ENCODE results near the gene MRM2. TPM values are rescaled to one million over a fixed set of nuclear protein-coding genes. Genes with fewer than 3 reads are reported as not detected.

Gene MRM2
- 28.0 and 32.2 TPM in 2 replicates for total RNA-seq (2014; rRNA removed; shearing (Covaris generic); ENCODE audit: low replicate concordance)

DNA sequence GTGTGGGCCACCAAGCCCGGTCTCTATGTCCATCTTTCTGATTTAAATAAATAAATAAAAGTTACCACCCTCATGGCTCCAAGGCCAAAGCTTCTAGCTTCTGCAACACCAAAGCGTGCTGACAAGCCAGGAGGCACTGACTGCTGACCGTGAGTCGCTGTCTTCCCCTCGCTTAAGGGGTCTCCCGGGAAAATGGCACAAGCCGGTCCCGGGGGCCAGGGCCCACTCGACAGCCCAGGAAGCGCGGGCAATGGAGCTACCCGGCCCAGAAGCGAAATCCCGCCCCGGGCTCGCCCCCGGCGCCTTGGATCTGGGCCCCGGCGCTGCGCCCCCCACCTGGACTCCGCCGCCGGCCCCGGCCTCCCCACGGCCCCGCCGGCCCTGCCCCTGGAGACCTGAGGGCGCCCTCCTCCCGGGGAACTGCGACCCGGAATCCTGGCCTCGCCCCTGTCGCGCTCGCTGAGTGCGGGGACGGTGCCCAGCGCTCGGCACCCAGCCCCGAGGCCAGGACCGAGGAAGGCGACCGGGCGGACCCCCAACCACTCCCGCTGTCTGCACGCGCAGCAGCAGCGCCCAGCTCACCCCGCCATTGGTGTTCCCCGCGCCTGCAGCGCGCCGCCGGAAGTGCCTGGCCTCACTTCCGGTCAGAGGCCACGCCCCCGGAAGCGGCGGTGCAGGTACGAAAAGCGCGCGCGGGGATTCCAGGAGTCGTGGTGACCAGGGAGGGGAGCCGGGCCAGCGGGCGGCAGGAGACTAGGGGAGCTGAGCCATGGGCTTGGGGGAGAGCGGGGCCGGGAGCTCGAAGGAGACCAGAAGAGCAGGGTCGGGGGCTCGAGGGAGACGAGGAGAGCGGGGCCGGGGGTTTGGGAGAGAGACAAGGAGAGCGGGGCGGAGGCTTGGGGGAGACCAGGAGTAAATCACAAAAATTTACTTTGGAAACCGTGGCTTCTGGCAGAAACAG lies at the start of gene MRM2, which contains the start of gene NUDT1:
MRM2 (minus strand) TSS at position 626 of the 961 bp plus-strand sequence; CDS start at position 590, 36 bp downstream.
NUDT1 (plus strand) TSS at position 647 of the 961 bp plus-strand sequence. CDS start 2,349 bp downstream, outside the sequence.
- no peaks in the 10 kb centered on the region for H3K27me3 ChIP-seq
- peak; percentile 83 for DNase-seq
- peak within 1 kb of the TSS; percentile 68 for H3K4me3 ChIP-seq
- peaks cover 34% of the 10 kb centered on the region for H3K36me3 ChIP-seq
- H3K9me3 ChIP-seq = no peaks in the 10 kb centered on the region

DNA sequence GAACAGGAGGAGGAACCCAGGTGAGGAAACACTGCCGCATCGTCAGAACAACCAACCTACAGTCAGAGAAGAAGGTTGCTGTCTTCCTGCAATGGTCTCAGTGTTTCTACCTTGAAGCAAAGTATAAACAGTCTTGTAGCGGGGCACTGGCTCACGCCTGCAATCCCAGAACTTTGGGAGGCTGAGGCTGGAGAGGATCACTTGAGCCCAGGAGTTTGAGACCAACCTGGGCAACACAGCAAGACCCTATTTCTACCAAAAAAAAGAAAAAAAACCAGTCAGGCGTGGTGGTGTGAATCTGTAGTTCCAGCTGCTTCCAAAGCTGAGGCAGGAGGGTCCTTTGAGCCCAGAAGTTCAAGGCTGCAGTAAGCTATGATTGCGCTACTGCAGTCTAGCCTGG lies 48.9 kb upstream of the MRM2 start:
- Histone ChIP-seq H3K4me3 (no peak overlapping the region), H3K27me3 (no peaks in the 10 kb centered on the region)
- DNase-seq = no peak

DNA sequence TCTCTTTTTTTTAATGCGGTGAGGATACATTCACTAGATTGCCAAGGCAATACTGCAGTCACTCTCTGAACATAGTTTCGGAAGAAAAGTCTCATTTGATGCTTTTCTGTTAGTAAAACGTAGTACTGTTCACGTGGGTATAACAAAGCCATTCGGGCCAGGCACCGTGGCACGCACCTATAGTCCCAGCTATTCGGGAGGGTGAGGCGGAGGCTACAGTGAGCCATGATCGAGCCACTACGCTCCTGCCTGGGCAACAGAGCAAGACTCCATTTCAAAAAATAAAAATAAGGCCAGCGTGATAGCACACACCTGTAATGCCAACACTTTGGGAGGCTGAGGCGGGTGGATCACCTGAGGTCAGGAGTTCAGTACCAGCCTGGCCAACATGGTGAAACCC lies 47.6 kb upstream of the MRM2 start:
- no peaks in the 10 kb centered on the region for H3K36me3 ChIP-seq
- no peak overlapping the region for H3K4me3 ChIP-seq
- no peak for DNase-seq
- no peaks in the 10 kb centered on the region for H3K27me3 ChIP-seq
- H3K9me3 ChIP-seq = no peaks in the 10 kb centered on the region

More for the DNA sequence above, 48.9 kb upstream of the MRM2 start:
- Histone ChIP-seq H3K36me3 (no peaks in the 10 kb centered on the region), H3K9me3 (no peaks in the 10 kb centered on the region)

DNA sequence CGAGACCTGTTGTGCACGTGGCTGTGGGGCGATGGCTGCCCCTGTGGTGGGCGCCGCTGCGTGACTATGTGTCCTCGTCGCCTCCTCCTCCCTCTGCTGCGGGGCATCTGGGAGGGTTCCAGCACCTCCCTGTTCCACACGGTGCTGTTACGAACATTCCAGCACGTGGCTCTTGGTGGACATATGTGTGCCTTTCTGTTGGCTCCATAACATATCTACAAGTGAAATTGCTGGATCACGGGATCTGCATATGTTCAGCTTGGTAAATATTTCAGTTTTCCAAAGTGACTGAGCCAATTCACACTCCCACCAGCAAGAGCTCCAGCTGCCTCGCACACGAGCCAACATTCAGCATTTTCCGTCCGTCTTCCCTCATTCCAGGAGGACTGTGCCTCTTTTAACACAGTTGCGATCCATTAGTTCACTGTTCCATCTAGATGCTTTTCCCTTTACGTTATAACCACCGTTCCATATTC lies 47.1 kb upstream of the MRM2 start:
- no peak for DNase-seq
- no peaks in the 10 kb centered on the region for H3K27me3 ChIP-seq
- no peaks in the 10 kb centered on the region for H3K36me3 ChIP-seq
- H3K4me3 ChIP-seq = no peak overlapping the region
- no peaks in the 10 kb centered on the region for H3K9me3 ChIP-seq

DNA sequence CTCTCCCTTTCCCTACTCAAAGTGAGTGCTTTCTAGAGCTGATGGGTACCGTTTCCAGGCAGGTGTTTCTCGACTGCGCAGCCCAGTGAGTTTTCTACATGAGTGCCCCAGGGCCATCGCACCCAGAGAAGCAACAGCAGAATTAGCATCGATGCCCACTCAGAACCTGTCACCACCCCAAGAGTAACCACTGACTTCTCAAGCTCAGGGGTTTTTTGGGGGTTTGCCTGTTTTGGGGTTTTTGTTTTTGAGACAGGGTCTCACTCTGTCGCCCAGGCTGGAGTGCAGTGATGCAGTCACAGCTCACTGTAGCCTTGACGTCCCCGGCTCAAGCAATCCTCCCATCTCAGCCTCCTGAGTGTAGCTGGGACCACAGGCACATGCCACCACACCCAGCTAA lies 46.5 kb upstream of the MRM2 start:
- H3K36me3 ChIP-seq = no peaks in the 10 kb centered on the region
- no peak overlapping the region for H3K4me3 ChIP-seq
- no peaks in the 10 kb centered on the region for H3K9me3 ChIP-seq
- H3K27me3 ChIP-seq = no peaks in the 10 kb centered on the region
- no peak for DNase-seq

DNA sequence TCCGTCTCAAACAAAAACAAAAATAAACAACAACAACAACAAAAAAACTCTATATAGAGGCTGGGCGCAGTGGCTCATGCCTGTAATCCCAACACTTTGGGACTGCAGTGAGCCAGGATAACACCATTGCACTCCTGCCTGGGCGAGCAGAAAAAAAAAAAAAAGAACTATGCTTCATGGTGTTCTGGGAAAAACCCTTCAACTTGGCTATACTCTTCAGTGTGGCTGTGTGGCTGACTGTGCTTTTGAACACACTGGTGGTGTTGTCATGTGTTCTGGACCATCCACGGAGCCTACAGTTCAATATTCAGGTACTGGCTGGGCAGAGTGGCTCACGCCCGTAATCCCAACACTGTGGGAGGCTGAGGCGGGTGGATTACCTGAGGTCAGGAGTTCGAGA lies 45.7 kb upstream of the MRM2 start:
- Histone ChIP-seq H3K4me3 (no peak overlapping the region), H3K27me3 (no peaks in the 10 kb centered on the region), H3K9me3 (no peaks in the 10 kb centered on the region), H3K36me3 (no peaks in the 10 kb centered on the region)
- no peak for DNase-seq

DNA sequence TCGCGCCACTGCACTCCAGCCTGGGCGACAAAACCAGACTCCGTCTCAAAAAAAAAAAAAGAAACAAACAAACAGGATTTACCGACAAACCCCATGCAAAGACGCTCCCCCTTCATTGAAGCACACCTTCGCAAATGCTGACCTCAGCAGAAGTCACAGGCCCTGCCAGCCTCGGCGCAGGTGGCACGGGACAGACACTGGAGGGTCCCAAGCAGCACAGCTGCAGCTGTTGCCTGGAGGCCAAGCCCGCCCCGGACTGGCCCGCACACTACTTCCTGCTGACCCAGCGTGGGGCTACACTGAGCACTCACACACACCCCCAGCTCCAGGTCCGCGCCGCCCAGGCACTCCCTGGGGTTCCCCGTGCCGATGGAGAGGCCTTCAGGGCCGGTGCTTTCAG lies 41.1 kb upstream of the MRM2 start:
- no peak for DNase-seq
- Histone ChIP-seq H3K27me3 (no peaks in the 10 kb centered on the region), H3K4me3 (no peak overlapping the region), H3K36me3 (no peaks in the 10 kb centered on the region), H3K9me3 (no peaks in the 10 kb centered on the region)

DNA sequence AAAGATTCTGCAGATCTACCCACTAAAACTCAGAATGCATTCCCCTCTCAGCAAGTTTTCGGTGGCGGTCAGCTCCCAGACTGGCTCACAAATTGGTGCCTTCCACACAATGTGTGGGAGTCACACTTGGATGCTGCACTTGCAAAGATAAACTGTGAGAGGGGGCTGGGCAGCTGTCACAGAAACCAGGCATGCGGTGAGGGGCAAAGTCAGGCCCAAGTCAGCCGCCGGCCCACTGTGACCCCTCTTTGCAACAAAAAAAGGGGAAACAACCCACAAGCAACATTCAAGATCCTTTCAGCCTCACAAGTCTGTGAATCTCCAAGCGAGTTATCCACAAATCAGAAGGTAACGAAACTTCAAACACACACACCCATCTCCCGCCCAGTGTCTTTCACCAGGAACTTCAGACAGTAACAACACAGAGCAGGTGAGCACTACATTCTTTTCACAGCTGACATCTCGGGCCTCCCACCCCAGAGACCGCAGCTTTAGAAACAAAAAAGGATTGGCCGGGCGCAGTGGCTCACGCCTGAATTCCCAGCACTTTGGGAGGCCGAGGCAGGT lies 40.3 kb upstream of the MRM2 start:
- no peak for DNase-seq

DNA sequence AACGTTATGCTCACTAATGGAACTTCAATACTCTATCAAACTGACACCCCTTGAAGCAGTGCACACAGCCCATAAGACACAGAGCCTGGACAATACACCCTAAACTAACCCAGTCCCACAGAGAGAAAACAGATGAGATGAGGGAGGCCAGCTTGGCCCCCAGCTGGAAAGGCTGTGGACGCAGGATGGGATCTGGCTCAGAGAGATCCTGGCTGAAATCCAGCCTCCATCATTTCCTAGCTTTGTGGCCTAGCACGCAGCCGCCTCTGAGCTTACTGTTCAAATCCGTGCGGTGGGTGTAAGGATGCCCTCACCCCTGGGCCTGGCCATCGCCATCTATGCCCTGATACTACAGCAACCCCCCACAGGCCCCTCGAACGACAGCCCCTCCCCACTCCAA lies 39.5 kb upstream of the MRM2 start:
- Histone ChIP-seq H3K9me3 (no peaks in the 10 kb centered on the region), H3K4me3 (no peak overlapping the region), H3K27me3 (no peaks in the 10 kb centered on the region), H3K36me3 (no peaks in the 10 kb centered on the region)
- no peak for DNase-seq

More for the DNA sequence above, 40.3 kb upstream of the MRM2 start:
- H3K27me3 ChIP-seq = no peaks in the 10 kb centered on the region
- H3K4me3 ChIP-seq = no peak overlapping the region
- H3K9me3 ChIP-seq = no peaks in the 10 kb centered on the region
- H3K36me3 ChIP-seq = no peaks in the 10 kb centered on the region

DNA sequence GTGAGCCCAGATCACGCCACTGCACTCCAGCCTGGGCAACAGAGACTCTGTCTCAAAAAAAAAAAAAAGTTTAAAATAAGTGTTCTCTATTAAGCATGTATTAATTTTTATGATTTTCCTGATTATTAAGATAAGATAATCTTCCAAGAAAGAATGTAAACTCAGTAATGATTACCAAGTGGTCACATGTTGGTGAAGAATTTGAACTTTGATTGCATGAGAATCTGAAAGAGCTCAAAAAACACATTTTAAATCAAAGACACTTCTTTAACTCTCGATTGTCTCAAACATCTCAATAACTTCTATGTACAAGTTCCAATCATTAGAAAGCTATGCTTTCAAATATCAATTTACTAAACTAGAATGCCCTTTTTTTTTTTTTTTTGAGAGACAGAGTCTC lies 38.4 kb upstream of the MRM2 start:
- Histone ChIP-seq H3K27me3 (no peaks in the 10 kb centered on the region), H3K36me3 (no peaks in the 10 kb centered on the region), H3K4me3 (no peak overlapping the region), H3K9me3 (no peaks in the 10 kb centered on the region)
- no peak for DNase-seq

DNA sequence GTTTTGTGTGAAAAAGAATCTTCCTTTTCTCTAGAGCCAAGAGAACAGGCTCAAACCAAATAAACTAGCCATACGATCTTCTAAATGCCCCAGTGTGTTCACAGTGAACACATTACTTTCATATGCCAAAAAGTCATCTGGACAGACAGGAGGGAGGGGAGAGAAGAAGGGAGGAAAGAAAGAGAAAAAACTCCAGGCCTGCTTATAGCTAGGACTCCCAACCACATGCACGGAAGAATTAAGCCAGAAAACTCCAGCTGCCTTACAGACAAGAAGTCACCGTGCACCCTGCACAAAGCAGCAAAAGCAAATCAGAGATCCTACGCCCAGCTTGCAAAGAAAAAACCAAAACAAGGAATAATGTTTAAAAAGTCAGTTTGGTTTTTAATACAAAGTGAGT lies 37.9 kb upstream of the MRM2 start:
- H3K27me3 ChIP-seq = no peaks in the 10 kb centered on the region
- H3K4me3 ChIP-seq = no peak overlapping the region
- no peaks in the 10 kb centered on the region for H3K36me3 ChIP-seq
- H3K9me3 ChIP-seq = no peaks in the 10 kb centered on the region
- DNase-seq = no peak

DNA sequence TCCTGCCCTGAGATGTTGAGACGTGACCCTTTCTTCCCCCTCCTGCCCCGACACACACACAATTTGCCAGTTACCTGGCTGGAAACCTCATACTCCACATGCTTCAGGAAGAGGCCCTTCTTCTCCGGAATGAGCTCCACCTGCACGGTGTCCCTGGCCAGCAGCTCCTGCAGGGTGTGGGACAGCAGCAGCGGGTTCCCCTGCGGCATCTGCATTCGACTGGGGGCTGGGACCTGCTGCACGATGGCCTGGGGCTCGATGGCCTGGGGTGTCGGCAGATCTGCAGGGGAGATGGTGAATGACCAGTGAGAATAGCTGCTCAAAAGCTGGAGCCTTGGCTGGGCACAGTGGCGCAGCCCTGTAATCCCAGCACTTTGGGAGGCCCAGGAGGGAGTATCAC lies 36.0 kb upstream of the MRM2 start:
- Histone ChIP-seq H3K4me3 (no peak overlapping the region), H3K36me3 (no peaks in the 10 kb centered on the region), H3K9me3 (no peaks in the 10 kb centered on the region), H3K27me3 (no peaks in the 10 kb centered on the region)
- no peak for DNase-seq

DNA sequence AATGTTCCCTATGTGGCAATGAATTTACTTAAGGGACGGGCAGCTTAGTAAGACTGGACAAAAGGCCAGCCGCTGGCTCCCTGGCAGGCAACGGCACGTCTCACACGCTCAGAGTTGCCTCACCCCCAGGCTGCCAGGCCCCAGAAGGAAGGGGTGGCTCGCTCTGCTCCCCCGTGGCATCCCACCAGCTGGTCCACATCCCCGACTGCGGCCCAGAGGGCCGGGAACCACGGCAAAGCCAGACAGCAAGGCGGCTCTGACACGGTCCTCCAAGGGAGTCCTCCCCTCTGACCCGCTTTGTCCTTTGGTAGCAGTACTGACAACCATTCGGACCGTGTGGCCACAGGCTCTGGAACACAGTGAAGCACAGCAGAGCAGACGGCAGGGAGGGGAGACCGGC lies 34.1 kb upstream of the MRM2 start:
- no peak overlapping the region for H3K4me3 ChIP-seq
- no peaks in the 10 kb centered on the region for H3K9me3 ChIP-seq

DNA sequence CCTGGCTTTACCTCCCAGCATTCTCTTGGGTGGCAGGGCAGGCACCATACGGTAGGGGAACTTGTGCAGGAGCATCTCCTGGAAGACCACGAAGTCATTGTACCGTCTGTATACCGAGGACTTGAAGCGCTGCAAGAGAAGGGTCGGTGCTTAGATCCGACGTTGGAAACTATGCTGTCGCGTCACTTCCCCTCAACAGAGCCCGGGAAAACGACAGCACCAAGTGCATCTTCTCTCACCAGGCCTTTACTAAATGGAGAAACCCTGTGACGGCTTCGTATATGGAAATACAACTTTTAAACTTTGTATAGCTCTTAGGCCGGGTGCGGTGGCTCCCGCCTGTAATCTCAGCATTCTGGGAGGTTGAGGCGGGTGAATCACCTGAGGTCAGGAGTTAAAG lies 33.1 kb upstream of the MRM2 start:
- H3K27me3 ChIP-seq = no peaks in the 10 kb centered on the region
- no peaks in the 10 kb centered on the region for H3K36me3 ChIP-seq
- H3K9me3 ChIP-seq = no peaks in the 10 kb centered on the region
- no peak overlapping the region for H3K4me3 ChIP-seq
- no peak for DNase-seq

More for the DNA sequence above, 34.1 kb upstream of the MRM2 start:
- no peaks in the 10 kb centered on the region for H3K27me3 ChIP-seq
- no peak for DNase-seq
- no peaks in the 10 kb centered on the region for H3K36me3 ChIP-seq

DNA sequence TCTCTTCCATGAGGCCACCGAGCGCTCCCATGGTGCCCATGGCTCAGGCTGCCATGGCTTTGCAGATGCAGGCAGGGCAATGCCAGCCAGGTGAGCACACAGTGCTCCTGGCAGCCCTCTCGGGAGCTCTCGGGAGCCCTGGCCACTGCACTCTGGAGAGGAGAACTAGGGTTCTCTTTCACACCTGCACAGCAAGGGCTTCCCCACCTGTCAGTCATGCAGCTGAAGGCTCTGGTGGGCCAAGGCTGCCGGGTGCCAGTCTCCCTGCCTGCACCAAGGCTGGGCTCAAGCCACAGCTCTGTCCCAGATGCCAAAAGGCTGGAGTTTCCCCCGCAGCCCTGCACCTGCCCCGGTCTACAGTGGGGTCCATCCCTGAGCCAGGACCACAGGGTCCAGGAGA lies 32.7 kb upstream of the MRM2 start:
- H3K9me3 ChIP-seq = no peaks in the 10 kb centered on the region
- no peaks in the 10 kb centered on the region for H3K36me3 ChIP-seq
- no peak for DNase-seq
- no peak overlapping the region for H3K4me3 ChIP-seq
- H3K27me3 ChIP-seq = no peaks in the 10 kb centered on the region

DNA sequence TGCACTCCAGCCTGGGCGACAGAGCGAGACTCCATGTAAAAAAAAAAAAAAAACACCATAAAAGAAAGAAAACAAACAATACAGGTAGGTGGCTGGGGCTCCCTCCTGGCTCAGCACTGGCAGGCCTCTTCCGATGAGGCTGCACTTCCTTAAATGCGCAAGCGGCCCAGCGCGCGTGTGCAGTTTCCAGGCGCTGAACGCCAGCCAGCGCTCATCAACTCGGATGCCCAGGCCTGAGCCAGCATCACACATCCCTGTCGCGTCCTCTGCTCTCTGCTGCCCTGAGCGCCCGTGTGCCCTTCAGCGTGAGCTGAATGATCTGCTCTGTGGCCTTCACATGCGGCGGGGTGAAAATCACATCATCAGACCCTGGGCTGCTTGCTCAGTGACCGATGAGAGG lies 31.9 kb upstream of the MRM2 start:
- Histone ChIP-seq H3K9me3 (no peaks in the 10 kb centered on the region), H3K36me3 (no peaks in the 10 kb centered on the region), H3K4me3 (no peak overlapping the region), H3K27me3 (no peaks in the 10 kb centered on the region)
- DNase-seq = no peak

DNA sequence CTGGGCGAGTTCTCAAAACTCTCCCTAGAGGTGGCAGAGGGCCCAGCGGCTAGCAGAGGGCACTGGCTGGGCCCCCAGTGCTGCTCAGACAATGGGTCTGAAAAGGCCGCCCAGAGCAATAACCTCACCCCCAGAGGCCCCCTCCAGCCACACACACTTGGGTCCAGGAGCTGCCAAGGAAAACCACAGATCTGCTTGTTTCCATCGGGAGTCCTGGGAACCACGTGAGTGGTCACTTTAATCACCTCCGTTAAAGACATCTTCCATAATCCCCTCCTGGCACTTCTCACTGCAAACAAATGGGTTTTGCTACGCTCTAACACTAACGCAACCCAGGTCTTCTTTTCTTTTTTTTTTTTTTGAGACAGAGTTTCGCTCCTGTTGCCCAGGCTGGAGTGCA lies 30.0 kb upstream of the MRM2 start:
- Histone ChIP-seq H3K9me3 (no peaks in the 10 kb centered on the region), H3K27me3 (no peaks in the 10 kb centered on the region), H3K36me3 (no peaks in the 10 kb centered on the region), H3K4me3 (no peak overlapping the region)
- DNase-seq = no peak

All from MG63 (cell line).